ENCODE results near the gene IGSF23. TPM values are rescaled to one million over a fixed set of nuclear protein-coding genes. Genes with fewer than 3 reads are reported as not detected.
A peak's percentile ranks its signal among the peaks of the same experiment; 100 is the strongest.
"Not testable (repeated sequence)": the region's sequence is repeated elsewhere in the genome, so short reads cannot be mapped to it uniquely, and the experiment has no call there.

IGSF23 gene
- total RNA-seq, 2 experiments from 2014 or later: not detected

DNA sequence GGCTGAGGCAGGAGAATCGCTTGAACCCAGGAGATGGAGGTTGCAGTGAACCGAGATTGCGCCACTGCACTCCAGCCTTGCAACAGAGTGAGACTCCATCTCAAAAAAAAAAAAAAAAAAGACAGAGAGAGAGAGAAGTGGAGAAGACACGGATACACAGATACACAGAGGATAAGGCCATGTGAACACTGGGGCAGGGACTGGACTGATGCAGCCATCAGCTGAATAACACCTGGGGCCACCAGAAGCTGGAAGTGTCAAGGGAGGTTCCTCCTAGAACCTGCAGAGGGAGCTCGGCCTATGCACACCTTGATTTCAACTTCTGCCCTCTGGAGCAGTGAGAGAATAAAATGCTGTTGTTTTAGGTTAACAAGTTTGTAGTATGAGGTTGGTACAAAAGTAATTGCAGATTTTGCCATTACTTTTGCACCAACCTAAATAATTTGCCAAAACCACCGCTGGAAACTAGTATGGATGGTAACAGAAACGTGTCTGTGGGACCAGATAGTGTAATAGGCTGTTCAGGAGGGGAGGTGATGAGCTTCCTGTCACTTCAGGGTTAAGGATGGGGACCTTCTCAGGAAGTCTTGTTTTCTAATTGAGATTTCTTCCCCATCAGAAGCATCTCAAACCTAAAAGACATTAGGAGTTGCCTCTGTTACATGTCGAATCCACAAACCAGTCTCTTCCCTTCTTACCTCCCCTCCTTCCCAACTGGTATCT, 36.4 kb upstream of the IGSF23 start:
- Mint-ChIP-seq H3K9me3 (ENCODE audit: low read depth) (peaks cover 8% of the 10 kb centered on the region), H3K27me3 (no peaks in the 10 kb centered on the region), H3K4me1 (no peaks in the 10 kb centered on the region), H3K27ac (no peak overlapping the region), H3K36me3 (no peaks in the 10 kb centered on the region), H3K4me3 (no peak overlapping the region)
- CTCF ChIA-PET: interaction anchor here (0.6 to 0.9 kb wide), 2 partner anchors 80 to 199 kb away, joined by 3 to 5 read pairs; no protein-coding TSS in a partner anchor
- DNase-seq (no peak), ATAC-seq (no peak)

DNA sequence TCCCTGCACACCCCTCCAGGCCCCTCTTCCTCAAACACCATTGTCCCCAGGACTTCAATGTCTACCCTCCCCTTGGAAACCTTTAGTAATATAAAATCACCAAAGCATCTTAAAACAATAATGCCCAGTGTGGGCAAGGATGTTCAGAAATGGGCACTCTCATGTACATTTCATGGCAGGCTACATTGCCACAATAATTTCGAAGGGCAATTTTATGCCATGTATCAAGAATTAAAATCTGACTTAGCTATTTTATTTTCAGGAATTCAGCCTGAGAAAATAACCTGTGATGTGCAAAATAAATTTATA, 35.8 kb upstream of the IGSF23 start:
- Mint-ChIP-seq H3K9me3 (ENCODE audit: low read depth) (peaks cover 8% of the 10 kb centered on the region), H3K4me1 (no peaks in the 10 kb centered on the region), H3K4me3 (no peak overlapping the region), H3K36me3 (no peaks in the 10 kb centered on the region), H3K27ac (no peak overlapping the region), H3K27me3 (no peaks in the 10 kb centered on the region)
- CTCF ChIA-PET: interaction anchor here (0.6 to 0.9 kb wide), 2 partner anchors 80 to 198 kb away, joined by 3 to 5 read pairs; no protein-coding TSS in a partner anchor
- no peak for ATAC-seq
- no peak for DNase-seq

DNA sequence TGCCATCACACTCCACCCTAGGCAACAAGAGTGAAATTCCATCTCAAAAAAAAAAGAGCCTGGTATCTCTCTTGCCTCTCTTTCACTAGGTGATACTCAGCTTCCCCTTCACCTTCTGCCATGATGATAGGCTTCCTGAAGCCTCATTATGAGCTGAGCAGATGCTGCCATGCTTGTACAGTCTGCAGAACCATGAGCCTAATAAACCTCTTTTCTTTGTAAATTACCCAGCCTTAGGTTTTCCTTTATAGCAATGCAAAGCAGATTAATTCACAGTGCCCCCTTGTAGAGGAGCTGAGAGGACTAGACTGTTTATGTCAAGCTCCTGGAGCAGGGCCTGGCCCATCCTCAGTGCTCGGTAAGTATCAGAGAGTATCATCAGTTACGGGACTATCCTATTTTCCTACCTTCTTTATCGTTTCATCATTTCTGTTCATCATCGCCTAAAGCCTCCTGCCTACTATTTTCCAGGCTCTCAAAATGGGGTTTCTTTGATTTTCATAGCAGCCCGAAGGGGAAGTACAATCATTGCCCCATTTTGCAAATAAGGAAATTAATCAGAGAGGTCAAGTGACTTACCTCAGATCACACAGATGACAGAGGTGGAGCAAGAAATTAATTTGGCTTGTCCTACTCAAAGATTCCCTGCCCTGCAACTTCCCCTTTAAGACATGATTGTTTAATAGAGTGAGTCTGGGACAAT, 33.5 kb upstream of the IGSF23 start:
- DNase-seq (no peak), ATAC-seq (no peak)
- Mint-ChIP-seq H3K4me3 (no peak overlapping the region), H3K27ac (no peak overlapping the region), H3K36me3 (no peaks in the 10 kb centered on the region), H3K27me3 (no peaks in the 10 kb centered on the region), H3K4me1 (no peaks in the 10 kb centered on the region), H3K9me3 (ENCODE audit: low read depth) (peaks cover 10% of the 10 kb centered on the region)
- CTCF ChIA-PET: no interaction called here

DNA sequence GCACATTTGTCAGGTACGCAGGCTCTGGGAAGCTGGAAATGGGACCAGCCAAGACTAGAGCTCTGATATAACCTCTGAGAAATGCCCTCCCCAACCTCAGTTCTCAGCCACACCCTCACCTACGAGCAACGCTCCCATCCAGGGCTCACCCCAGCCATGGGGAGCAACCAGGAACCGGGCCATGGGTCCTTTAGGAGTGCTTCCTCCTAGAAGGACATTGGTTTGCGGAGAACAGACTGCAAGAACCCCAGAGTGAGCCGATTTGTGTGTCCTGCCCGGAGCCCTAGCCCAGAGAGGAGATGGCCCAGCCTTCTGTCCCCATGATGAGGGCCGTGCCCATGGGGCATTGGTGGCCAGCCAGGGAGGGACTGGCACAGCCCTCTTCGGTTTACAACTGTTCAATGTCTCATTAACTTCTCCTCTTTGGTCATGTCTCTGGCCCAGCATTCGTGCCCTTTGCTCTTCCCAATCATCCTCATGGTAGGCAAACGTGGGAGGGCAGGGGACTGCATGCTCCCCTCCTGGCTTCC, 32.9 kb upstream of the IGSF23 start:
- no peaks in the 10 kb centered on the region for H3K4me1 Mint-ChIP-seq
- ATAC-seq (no peak), DNase-seq (no peak)
- no peaks in the 10 kb centered on the region for H3K27me3 Mint-ChIP-seq
- no peak overlapping the region for H3K27ac Mint-ChIP-seq
- H3K36me3 Mint-ChIP-seq: no peaks in the 10 kb centered on the region
- peaks cover 10% of the 10 kb centered on the region for H3K9me3 Mint-ChIP-seq (ENCODE audit: low read depth)
- H3K4me3 Mint-ChIP-seq: no peak overlapping the region
- CTCF ChIA-PET: no interaction called here

DNA sequence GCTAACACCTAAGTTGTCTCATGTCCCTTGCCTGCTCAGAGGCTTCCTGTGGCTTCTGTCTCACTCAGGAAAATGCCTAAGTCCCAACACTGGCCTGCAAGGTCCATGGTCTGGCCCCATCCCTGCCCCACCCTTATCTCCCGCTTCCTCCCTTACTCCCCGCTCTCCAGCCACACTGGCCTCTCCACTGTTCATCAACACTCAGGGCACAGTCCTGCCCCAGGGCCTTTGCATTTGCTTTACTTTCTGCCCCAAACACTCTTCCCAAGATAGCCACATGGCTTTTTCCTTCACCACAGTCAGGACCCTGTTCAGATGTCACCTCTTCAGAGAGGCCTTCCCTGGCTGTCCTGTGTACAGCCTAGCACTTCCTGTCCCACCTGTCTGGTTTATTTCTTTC, 32.1 kb upstream of the IGSF23 start:
- CTCF ChIA-PET: no interaction called here
- no peaks in the 10 kb centered on the region for H3K36me3 Mint-ChIP-seq

DNA sequence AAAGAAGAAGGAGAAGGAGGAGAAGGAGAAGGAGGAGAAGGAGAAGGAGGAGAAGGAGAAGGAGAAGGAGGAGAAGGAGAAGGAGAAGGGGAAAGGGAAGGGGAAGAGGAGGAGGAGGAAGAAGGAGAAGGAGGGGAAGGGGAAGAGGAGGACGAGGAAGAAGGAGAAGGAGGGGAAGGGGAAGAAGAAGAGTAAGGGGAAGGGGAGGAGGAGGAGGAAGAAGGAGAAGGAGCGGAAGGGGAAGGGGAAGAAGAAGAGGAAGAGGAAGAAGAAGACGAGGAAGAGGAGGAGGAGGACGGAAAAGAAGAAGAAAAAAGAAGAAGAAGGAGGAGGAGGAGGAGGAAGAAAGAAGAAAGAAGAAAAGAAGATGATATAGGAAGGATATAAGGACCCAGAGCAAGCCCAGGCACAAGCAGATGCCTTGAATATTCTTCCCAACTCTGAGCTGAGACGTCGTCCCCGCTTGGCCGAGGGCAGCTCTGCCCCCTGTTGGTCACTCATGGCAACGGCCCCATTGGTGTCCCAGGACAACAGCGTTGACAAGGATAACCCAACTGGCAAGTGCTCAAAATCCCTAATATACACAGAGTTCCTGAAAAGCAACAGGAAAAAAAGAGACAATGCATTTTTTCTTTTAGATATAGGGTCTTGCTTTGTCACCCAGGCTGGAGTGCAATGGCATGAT, 30.6 kb upstream of the IGSF23 start:
- ATAC-seq: no peak
- peaks cover 3% of the 10 kb centered on the region for H3K4me1 Mint-ChIP-seq
- peaks cover 18% of the 10 kb centered on the region for H3K9me3 Mint-ChIP-seq (ENCODE audit: low read depth)
- H3K27ac Mint-ChIP-seq: no peak overlapping the region
- no peak for DNase-seq
- CTCF ChIA-PET: no interaction called here
- no peak overlapping the region for H3K4me3 Mint-ChIP-seq
- no peaks in the 10 kb centered on the region for H3K27me3 Mint-ChIP-seq
- peaks cover 2% of the 10 kb centered on the region for H3K36me3 Mint-ChIP-seq

More for the DNA sequence above, 32.1 kb upstream of the IGSF23 start:
- Mint-ChIP-seq H3K9me3 (ENCODE audit: low read depth) (peaks cover 12% of the 10 kb centered on the region), H3K4me3 (no peak overlapping the region), H3K27me3 (no peaks in the 10 kb centered on the region), H3K27ac (no peak overlapping the region), H3K4me1 (no peaks in the 10 kb centered on the region)
- no peak for DNase-seq
- ATAC-seq: no peak

DNA sequence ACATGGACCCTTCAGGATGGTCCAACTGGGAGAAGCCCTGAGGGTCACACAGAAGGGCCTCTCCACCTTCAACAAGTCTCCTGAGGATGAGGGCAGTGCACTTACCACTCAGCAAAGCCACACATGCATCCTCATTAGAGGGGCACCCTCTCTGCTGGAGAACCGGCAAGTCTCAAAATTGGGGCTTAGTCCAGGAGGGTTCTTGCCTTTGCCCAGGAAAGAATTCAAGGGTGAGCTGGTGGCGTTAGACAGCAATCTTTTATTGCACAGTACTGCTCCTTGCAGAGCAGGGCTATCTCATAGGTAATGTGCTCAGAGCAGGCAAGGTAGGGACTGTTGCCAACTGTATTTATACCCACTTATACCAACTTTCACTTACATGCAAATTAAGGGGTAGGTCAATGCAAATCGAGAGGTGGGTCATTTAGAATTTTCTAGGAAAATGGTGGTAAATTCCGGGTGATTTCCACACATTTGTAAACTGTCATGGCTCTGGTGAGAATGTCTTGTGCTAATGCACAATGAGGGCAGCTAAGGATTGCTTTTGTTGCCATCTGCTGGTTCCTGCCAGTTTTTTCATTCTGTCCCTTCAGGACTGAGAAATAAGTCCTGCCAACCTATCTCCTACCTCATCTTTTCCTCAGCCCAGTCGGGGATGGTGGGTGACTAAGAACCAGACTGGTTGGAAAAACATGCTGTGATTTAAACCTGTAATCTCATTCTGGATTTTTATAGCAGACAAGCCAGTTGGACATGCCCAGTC, 27.8 kb upstream of the IGSF23 start:
- H3K4me1 Mint-ChIP-seq: peaks cover 8% of the 10 kb centered on the region
- DNase-seq (no peak), ATAC-seq (no peak)
- H3K27ac Mint-ChIP-seq: no peak overlapping the region
- CTCF ChIA-PET: no interaction called here
- no peaks in the 10 kb centered on the region for H3K27me3 Mint-ChIP-seq
- peaks cover 2% of the 10 kb centered on the region for H3K36me3 Mint-ChIP-seq
- no peak overlapping the region for H3K4me3 Mint-ChIP-seq
- peaks cover 21% of the 10 kb centered on the region for H3K9me3 Mint-ChIP-seq (ENCODE audit: low read depth)

DNA sequence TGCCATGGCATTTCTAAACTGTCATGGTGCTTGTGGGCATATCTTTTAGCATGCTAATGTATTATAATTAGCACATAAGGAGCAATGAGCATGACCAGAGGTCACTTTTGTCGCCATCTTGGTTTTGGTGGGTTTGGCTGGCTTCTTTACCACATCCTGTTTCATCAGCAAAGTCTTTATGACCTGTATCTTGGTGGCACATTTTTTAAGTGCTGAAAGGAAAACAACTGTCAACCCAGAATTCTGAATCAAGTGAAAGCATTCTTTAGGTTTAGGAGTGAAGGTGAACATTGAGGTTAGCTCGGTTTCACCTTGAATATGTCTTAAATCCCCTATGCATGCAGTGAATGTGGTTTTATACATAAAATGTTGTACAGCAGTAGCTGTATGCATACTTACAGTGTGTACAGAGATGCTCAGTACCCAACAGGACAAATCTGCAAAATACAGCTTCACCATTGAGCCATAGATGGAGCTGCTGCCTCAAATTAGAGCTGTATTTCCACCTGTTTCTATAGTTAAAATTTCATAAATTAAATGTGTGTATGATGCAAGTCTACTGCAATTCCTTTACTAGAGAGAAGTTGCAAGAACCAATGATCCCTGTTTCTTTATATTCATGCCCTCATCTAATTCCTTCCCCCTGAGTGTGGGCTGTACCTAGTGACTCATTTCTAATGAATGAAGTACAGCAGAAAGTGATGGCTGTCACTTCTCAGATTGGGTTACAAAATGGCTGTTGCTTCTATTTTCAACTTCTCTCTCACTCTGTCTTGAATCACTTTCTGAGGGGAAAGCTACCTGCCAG, 25.2 kb upstream of the IGSF23 start:
- peaks cover 2% of the 10 kb centered on the region for H3K36me3 Mint-ChIP-seq
- no peak for DNase-seq

DNA sequence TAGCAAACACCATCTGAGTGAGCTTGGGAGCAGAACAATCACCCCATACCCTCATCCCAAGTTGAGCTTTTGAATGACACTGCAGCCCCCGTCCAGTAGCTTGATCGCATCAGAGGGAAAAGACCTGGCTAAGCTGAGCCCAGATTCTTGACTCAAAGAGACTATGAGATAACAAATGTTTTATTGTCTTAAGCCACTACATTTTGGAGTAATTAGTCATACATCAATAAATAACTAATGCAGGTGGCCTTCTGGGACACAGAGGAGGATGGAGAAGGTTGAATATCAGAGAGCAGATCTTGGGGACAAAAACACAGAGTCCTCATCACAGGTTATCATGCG, 24.6 kb upstream of the IGSF23 start:
- peaks cover 8% of the 10 kb centered on the region for H3K4me1 Mint-ChIP-seq
- no peaks in the 10 kb centered on the region for H3K27me3 Mint-ChIP-seq
- ATAC-seq: no peak
- H3K36me3 Mint-ChIP-seq: peaks cover 2% of the 10 kb centered on the region
- CTCF ChIA-PET: interaction anchor here (1.7 kb wide), 1 partner anchor 68 kb away, joined by 6 read pairs; no protein-coding TSS in a partner anchor
- DNase-seq: no peak
- no peak overlapping the region for H3K27ac Mint-ChIP-seq
- peaks cover 12% of the 10 kb centered on the region for H3K9me3 Mint-ChIP-seq (ENCODE audit: low read depth)
- no peak overlapping the region for H3K4me3 Mint-ChIP-seq

More for the DNA sequence above, 25.2 kb upstream of the IGSF23 start:
- Mint-ChIP-seq H3K9me3 (ENCODE audit: low read depth) (peaks cover 15% of the 10 kb centered on the region), H3K4me1 (peaks cover 8% of the 10 kb centered on the region), H3K27me3 (no peaks in the 10 kb centered on the region), H3K27ac (no peak overlapping the region), H3K4me3 (no peak overlapping the region)
- peak; percentile 30 for ATAC-seq
- CTCF ChIA-PET: interaction anchor here (1.7 kb wide), 1 partner anchor 69 kb away, joined by 6 read pairs; no protein-coding TSS in a partner anchor

DNA sequence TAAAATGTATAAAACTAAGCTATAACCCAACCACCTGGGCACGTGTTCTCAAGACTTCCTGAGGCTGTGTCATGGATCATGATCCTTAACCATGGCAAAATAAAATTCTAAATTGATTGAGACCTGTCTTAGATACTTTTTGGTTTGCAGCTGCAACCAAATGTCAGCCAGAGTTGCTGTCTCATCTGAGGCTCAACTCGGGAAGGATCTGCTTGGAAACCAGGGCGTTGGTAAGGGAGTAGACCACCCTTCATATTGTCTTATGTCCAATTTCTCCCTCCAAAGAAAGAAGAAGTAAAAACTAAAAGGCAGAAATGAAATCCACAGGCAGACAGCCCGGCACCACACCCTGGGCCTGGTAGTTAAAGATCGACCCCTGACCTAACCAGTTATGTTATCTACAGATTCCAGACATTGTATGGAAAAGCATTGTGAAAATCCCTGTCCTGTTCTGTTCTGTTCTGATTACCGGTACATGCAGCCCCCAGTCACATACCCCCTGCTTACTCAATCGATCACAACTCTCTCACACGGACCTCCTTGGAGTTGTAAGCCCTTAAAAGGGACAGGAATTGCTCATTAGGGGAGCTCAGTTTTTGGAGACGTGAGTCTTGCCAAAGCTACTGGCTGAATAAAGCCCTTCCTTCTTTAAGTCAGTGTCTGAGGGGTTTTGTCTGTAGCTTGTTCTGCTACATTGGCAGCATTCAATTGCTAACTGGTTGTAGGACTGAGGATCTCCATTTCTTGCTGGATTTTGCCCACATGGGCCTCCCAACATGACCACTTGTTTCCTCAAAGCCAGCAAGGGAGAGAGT, 22.9 kb upstream of the IGSF23 start:
- no peak overlapping the region for H3K4me3 Mint-ChIP-seq
- CTCF ChIA-PET: interaction anchor here (2.0 kb wide), 1 partner anchor 19 kb away, joined by 5 read pairs; no protein-coding TSS in a partner anchor
- H3K4me1 Mint-ChIP-seq: peaks cover 8% of the 10 kb centered on the region
- DNase-seq (no peak), ATAC-seq (no peak)
- peaks cover 2% of the 10 kb centered on the region for H3K36me3 Mint-ChIP-seq
- no peak overlapping the region for H3K27ac Mint-ChIP-seq
- H3K27me3 Mint-ChIP-seq: no peaks in the 10 kb centered on the region
- H3K9me3 Mint-ChIP-seq (ENCODE audit: low read depth): peaks cover 14% of the 10 kb centered on the region

DNA sequence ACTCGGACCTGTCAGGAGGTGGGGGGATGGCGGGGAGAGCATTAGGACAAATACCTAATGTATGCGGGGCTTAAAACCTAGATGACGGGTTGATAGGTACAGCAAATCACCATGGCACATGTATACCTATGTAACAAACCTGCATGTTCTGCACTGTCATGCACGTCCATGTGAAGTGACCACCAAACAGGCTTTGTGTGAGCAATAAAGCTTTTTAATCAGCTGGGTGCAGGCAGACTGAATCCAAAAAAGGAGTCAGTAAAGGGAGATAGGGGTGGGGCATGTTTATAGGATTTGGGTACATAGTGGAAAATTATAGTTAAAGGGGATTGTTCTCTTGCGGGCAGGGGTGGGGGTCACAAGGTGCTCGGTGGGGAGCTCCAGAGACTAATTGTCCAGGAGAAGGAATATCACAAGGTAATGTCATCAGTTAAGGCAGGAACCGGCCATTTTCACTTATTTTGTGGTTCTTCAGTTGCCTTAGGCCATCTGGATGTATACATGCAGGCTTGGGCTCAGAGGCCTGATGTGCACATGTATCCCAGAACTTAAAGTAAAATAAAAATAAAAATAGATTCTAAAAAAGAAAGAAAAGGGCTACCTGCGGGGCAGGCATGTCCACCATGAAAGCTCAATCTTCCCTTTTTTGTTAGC, 21.9 kb upstream of the IGSF23 start:
- H3K4me1 Mint-ChIP-seq: not testable (repeated sequence)

More for the DNA sequence above, 21.9 kb upstream of the IGSF23 start:
- not testable (repeated sequence) for H3K36me3 Mint-ChIP-seq, H3K27ac Mint-ChIP-seq, ATAC-seq, H3K27me3 Mint-ChIP-seq, H3K4me3 Mint-ChIP-seq, DNase-seq
- CTCF ChIA-PET: interaction anchor here (2.0 kb wide), 1 partner anchor 20 kb away, joined by 5 read pairs; no protein-coding TSS in a partner anchor
- H3K9me3 Mint-ChIP-seq (ENCODE audit: low read depth): peaks cover 15% of the 10 kb centered on the region
